Measurements from ENCODE around the gene MCTP1. TPM values are rescaled to one million over a fixed set of nuclear protein-coding genes. Genes with fewer than 3 reads are reported as not detected.

MCTP1 gene
- polyA plus RNA-seq, 1 donor (not counting 4 experiments of a cell fraction or from before 2014, with no cell fraction given): 4.9 TPM

- TF ChIP-seq EZH2 (IDR thresholded peaks at IDR 0.05; ENCODE audit: low read length): no peak
- no peak for TF ChIP-seq CTCF (optimal IDR thresholded peaks at IDR 0.05 in 1 of 3, IDR thresholded peaks at IDR 0.05 in 1 of 3, conservative IDR thresholded peaks at IDR 0.05 in 1 of 3; ENCODE audit: extremely low read depth in 1 of 3, insufficient read depth in 2 of 3, low read length in 3 of 3)
- Histone ChIP-seq H2AFZ (ENCODE audit: control insufficient read depth, low read length) (no peak overlapping the region), H3K4me3 (ENCODE audit: control insufficient read depth in 2 of 3, extremely low read depth in 1 of 3, insufficient read depth in 2 of 3, low read depth in 1 of 3, low read length in 3 of 3) (no peak overlapping the region), H4K20me1 (ENCODE audit: control insufficient read depth, extremely low read depth, insufficient read depth, low read length) (no peaks in the 10 kb centered on the region), H3K79me2 (ENCODE audit: control insufficient read depth, insufficient read depth, low read length) (no peaks in the 10 kb centered on the region), H3K27me3 (ENCODE audit: control insufficient read depth, extremely low read depth, insufficient read depth, low read length) (no peaks in the 10 kb centered on the region), H3K9me1 (ENCODE audit: control insufficient read depth, extremely low read depth, insufficient read depth, low read length) (no peaks in the 10 kb centered on the region), H3K36me3 (ENCODE audit: control insufficient read depth in 2 of 2, extremely low read depth in 1 of 2, insufficient read depth in 2 of 2, low read length in 2 of 2) (no peaks in the 10 kb centered on the region), H3K27ac (ENCODE audit: control insufficient read depth, insufficient read depth, low read length) (no peak overlapping the region), H3K4me1 (ENCODE audit: control insufficient read depth, extremely low read depth, insufficient read depth, low read length) (peaks cover 5% of the 10 kb centered on the region), H3K9ac (ENCODE audit: control insufficient read depth, extremely low read depth, insufficient read depth, low read length) (no peak overlapping the region), H3K9me3 (ENCODE audit: control insufficient read depth, low read depth, low read length) (no peaks in the 10 kb centered on the region), H3K4me2 (ENCODE audit: control insufficient read depth, extremely low read depth, insufficient read depth, low read depth, low read length) (no peak overlapping the region)
- dilution Hi-C loops (cut with MboI; ENCODE audit: extremely low pct_ligation_motif_present, low sequenced_read_pairs): no loop called here
- DNase-seq (ENCODE audit: low read depth, low spot score) (no peak), FAIRE-seq (no peak)
Measured at GRCh38 chr5:94670726-94671125, 614.2 kb downstream of the MCTP1 start.

GRCh38 chr5:94667937-94668336, 617.0 kb downstream of the MCTP1 start:
- TF ChIP-seq CTCF (optimal IDR thresholded peaks at IDR 0.05 in 1 of 3, IDR thresholded peaks at IDR 0.05 in 1 of 3, conservative IDR thresholded peaks at IDR 0.05 in 1 of 3; ENCODE audit: extremely low read depth in 1 of 3, insufficient read depth in 2 of 3, low read length in 3 of 3) (no peak), EZH2 (IDR thresholded peaks at IDR 0.05; ENCODE audit: low read length) (no peak)
- Histone ChIP-seq H3K9ac (ENCODE audit: control insufficient read depth, extremely low read depth, insufficient read depth, low read length) (no peak overlapping the region), H3K4me3 (ENCODE audit: control insufficient read depth in 2 of 3, extremely low read depth in 1 of 3, insufficient read depth in 2 of 3, low read depth in 1 of 3, low read length in 3 of 3) (no peak overlapping the region), H3K36me3 (ENCODE audit: control insufficient read depth in 2 of 2, extremely low read depth in 1 of 2, insufficient read depth in 2 of 2, low read length in 2 of 2) (no peaks in the 10 kb centered on the region), H4K20me1 (ENCODE audit: control insufficient read depth, extremely low read depth, insufficient read depth, low read length) (no peaks in the 10 kb centered on the region), H3K27me3 (ENCODE audit: control insufficient read depth, extremely low read depth, insufficient read depth, low read length) (no peaks in the 10 kb centered on the region), H3K27ac (ENCODE audit: control insufficient read depth, insufficient read depth, low read length) (no peak overlapping the region), H3K4me2 (ENCODE audit: control insufficient read depth, extremely low read depth, insufficient read depth, low read depth, low read length) (no peak overlapping the region), H3K9me1 (ENCODE audit: control insufficient read depth, extremely low read depth, insufficient read depth, low read length) (no peaks in the 10 kb centered on the region), H2AFZ (ENCODE audit: control insufficient read depth, low read length) (no peak overlapping the region), H3K9me3 (ENCODE audit: control insufficient read depth, low read depth, low read length) (no peaks in the 10 kb centered on the region), H3K79me2 (ENCODE audit: control insufficient read depth, insufficient read depth, low read length) (no peaks in the 10 kb centered on the region), H3K4me1 (ENCODE audit: control insufficient read depth, extremely low read depth, insufficient read depth, low read length) (no peaks in the 10 kb centered on the region)
- FAIRE-seq (no peak), DNase-seq (ENCODE audit: low read depth, low spot score) (no peak)
- dilution Hi-C loops (cut with MboI; ENCODE audit: extremely low pct_ligation_motif_present, low sequenced_read_pairs): no loop called here
